Stimulated activated naive CD4-positive, alpha-beta T cell (primary cell): Measurements from ENCODE around the gene PNN.

Experiments
- DNase-seq, 6 experiments: peaks; one replicate each; lab custom pipeline; 2025; lab: John Stamatoyannopoulos, UW

PNN gene

GRCh38 chr14:39229601-39230110 lies 54.6 kb downstream of the PNN start:
- no peak for DNase-seq

DNA sequence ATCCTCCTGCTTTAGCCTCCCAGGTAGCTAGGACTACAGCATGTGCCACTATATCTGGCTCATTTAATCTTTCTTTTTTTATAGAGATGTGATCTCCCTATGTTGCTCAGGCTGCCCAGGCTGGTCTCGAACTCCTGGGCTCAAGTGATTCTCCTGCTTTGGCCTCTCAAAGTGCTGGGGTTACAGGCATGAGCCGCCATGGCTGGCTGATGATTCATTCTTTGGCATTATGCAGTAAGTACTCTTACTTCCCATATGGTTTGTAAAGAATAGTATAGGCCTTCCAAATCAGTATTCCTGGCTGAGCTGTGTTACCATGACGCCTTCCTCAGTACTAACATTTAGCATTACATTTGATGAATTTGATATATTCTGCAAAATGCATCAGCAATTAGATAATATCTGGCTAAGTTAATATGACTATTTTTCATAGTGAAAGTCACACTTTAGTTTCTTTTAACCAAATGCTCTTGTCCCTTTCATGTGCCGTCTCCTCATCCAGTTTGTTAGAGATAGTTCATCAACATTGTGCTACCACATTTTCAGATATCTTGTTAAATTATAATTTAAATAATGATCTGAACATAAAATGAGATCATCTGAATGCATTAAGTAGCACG lies 55.5 kb downstream of the PNN start:
- no peak for DNase-seq

- peak in 2 of 6 experiments; percentile 5 to 31 for DNase-seq
These were observed 56.9 kb downstream of the PNN start for GRCh38 chr14:39231751-39232553.
